ENCODE measurements around the gene PNPLA2. TPM values are rescaled to one million over a fixed set of nuclear protein-coding genes. Genes with fewer than 3 reads are reported as not detected.

PNPLA2 gene
- total and polyA plus RNA-seq, 2 of the 8 experiments (the other 6 are each of a cell fraction or from before 2014, with no cell fraction given) = 30.9 to 62.1 TPM

- H3K56ac ChIP-seq (replicated peaks; ENCODE audit: insufficient read length, low read depth, low read length) = no peak overlapping the region
- ChIA-PET CTCF (ENCODE audit: partially characterized antibody) (interaction anchor here (0.8 to 1.3 kb wide), 6 partner anchors 16 to 47 kb away, joined by 3 to 5 read pairs (median 3); no protein-coding TSS in a partner anchor), POLR2A (ENCODE audit: partially characterized antibody) (interaction anchor here (0.6 to 53.0 kb wide), 4 partner anchors 9 to 30 kb away, joined by 3 to 1917 read pairs (median 17); partner anchors contain the start of genes CD151, CRACR2B, PNPLA2 and POLR2L)
- no peak overlapping the region for H4K91ac ChIP-seq (replicated peaks; ENCODE audit: insufficient read length, low read length)
- no peak overlapping the region for H3K18ac ChIP-seq (ENCODE audit: extremely low read depth, low read length)
- H4K20me1 ChIP-seq (replicated peaks in 1 of 2; ENCODE audit: control insufficient read depth in 1 of 2, insufficient read depth in 2 of 2, low read length in 2 of 2) = peaks cover 0 to 13% of the 10 kb centered on the region in 2 experiments
- H4K5ac ChIP-seq (ENCODE audit: insufficient read length, low read depth, low read length) = no peak overlapping the region
- FAIRE-seq (no peak), DNase-seq (ENCODE audit: low read depth in 1 of 2, low spot score in 2 of 2) (no peak)
- peaks cover 4 to 28% (median 20%) of the 10 kb centered on the region in 4 experiments for H3K4me1 ChIP-seq (replicated peaks in 1 of 4; ENCODE audit: control insufficient read depth in 3 of 4, insufficient read depth in 4 of 4, low read length in 3 of 4)
- H3K4ac ChIP-seq (replicated peaks; ENCODE audit: insufficient read length, low read depth, low read length) = no peak overlapping the region
- H3K27ac ChIP-seq (ENCODE audit: low read depth, low read length) = no peak overlapping the region
- peaks cover 12% of the 10 kb centered on the region for H3K23me2 ChIP-seq (ENCODE audit: low read depth, low read length)
- H3K23ac ChIP-seq (ENCODE audit: insufficient read length) = no peak overlapping the region
- 94% methylated on average over 27 of the region's 32 CpGs; no CpG with 5 or more reads in 1 of the 2 experiments for WGBS, 2 experiments (ENCODE audit: extremely low coverage in 1 of 2, insufficient coverage in 1 of 2, insufficient read length in 1 of 2, insufficient replicate concordance in 2 of 2, low coverage in 1 of 2, low lambda C conversion rate in 2 of 2, missing lambda C conversion rate in 1 of 2)
- no peak overlapping the region for H3K14ac ChIP-seq (ENCODE audit: insufficient read length)
- peaks cover 3 to 30% (median 6%) of the 10 kb centered on the region in 4 experiments; a peak in 5 of 8 replicates for H3K36me3 ChIP-seq (ENCODE audit: control insufficient read depth in 2 of 4, insufficient read depth in 4 of 4, low read length in 3 of 4)
- H2AFZ ChIP-seq (ENCODE audit: low read length) = no peak overlapping the region
- H3K27me3 ChIP-seq (replicated peaks in 1 of 4; ENCODE audit: control insufficient read depth in 3 of 4, extremely low read depth in 1 of 4, insufficient read depth in 3 of 4, low read length in 3 of 4) = no peaks in the 10 kb centered on the region; a peak in 1 of 7 replicates
- H3K79me1 ChIP-seq (ENCODE audit: low read depth, low read length) = peaks cover 5% of the 10 kb centered on the region; the same call in 1 of the 2 replicates
- H3K4me2 ChIP-seq (ENCODE audit: insufficient read depth in 1 of 2, low read depth in 2 of 2, low read length in 2 of 2) = no peak overlapping the region
- H2BK15ac ChIP-seq (ENCODE audit: low read length) = no peak overlapping the region
- no peak overlapping the region for H3K4me3 ChIP-seq (ENCODE audit: extremely low read depth in 1 of 4, insufficient read depth in 2 of 4, low read depth in 3 of 4, low read length in 4 of 4)
- H3K9me3 ChIP-seq (ENCODE audit: insufficient read depth in 2 of 2, low read depth in 1 of 2, low read length in 1 of 2) = no peaks in the 10 kb centered on the region
- H2AK5ac ChIP-seq (ENCODE audit: low read depth, low read length) = no peak overlapping the region
- no peak overlapping the region for H2BK120ac ChIP-seq (replicated peaks; ENCODE audit: low read depth, low read length)
- no peak overlapping the region for H4K8ac ChIP-seq (ENCODE audit: extremely low read depth, insufficient read depth, low read length)
- H2BK20ac ChIP-seq (ENCODE audit: low read length) = no peak overlapping the region
- no peak overlapping the region for H2BK12ac ChIP-seq (ENCODE audit: low read depth, low read length)
- no peak overlapping the region for H2BK5ac ChIP-seq (ENCODE audit: low read depth, low read length)
- peaks cover 0 to 5% of the 10 kb centered on the region in 2 experiments; a peak in 1 of 4 replicates for H3K79me2 ChIP-seq (ENCODE audit: control insufficient read depth in 1 of 2, insufficient read depth in 2 of 2, low read length in 2 of 2)
- H3K9ac ChIP-seq (replicated peaks in 1 of 4; ENCODE audit: extremely low read depth in 1 of 4, low read depth in 3 of 4, low read length in 3 of 4) = no peak overlapping the region
- no peak for TF ChIP-seq BACH1 (IDR thresholded peaks at IDR 0.05; ENCODE audit: low read length)
- no peak for TF ChIP-seq BRCA1 (IDR thresholded peaks at IDR 0.05; ENCODE audit: low read depth, low read length)
- TF ChIP-seq SP2 (IDR thresholded peaks at IDR 0.05; ENCODE audit: low read length) = no peak
- TF ChIP-seq HDAC6 (IDR thresholded peaks at IDR 0.05; ENCODE audit: low read depth, low read length) = no peak
- TF ChIP-seq SRF (IDR thresholded peaks at IDR 0.05; ENCODE audit: low read depth, low read length) = no peak
- no peak for TF ChIP-seq CTCF (IDR thresholded peaks at IDR 0.05; ENCODE audit: control extremely low read depth in 1 of 3, insufficient read depth in 1 of 3, low read depth in 1 of 3, low read length in 3 of 3)
- TF ChIP-seq SAP30 (IDR thresholded peaks at IDR 0.05; ENCODE audit: insufficient read depth, insufficient replicate concordance, low read length) = no peak
- TF ChIP-seq FOSL1 (IDR thresholded peaks at IDR 0.05; ENCODE audit: insufficient read depth, low read depth, low read length) = no peak
- TF ChIP-seq EZH2 (IDR thresholded peaks at IDR 0.05; ENCODE audit: low read depth, low read length, severe bottlenecking) = no peak
Measured at GRCh38 chr11:799641-800316, 18.9 kb upstream of the PNPLA2 start.

All from H1 (cell line).